ENCODE results near the gene XRRA1.
"Not testable (repeated sequence)": the region's sequence is repeated elsewhere in the genome, so short reads cannot be mapped to it uniquely, and the experiment has no call there.

Gene XRRA1, protein sequence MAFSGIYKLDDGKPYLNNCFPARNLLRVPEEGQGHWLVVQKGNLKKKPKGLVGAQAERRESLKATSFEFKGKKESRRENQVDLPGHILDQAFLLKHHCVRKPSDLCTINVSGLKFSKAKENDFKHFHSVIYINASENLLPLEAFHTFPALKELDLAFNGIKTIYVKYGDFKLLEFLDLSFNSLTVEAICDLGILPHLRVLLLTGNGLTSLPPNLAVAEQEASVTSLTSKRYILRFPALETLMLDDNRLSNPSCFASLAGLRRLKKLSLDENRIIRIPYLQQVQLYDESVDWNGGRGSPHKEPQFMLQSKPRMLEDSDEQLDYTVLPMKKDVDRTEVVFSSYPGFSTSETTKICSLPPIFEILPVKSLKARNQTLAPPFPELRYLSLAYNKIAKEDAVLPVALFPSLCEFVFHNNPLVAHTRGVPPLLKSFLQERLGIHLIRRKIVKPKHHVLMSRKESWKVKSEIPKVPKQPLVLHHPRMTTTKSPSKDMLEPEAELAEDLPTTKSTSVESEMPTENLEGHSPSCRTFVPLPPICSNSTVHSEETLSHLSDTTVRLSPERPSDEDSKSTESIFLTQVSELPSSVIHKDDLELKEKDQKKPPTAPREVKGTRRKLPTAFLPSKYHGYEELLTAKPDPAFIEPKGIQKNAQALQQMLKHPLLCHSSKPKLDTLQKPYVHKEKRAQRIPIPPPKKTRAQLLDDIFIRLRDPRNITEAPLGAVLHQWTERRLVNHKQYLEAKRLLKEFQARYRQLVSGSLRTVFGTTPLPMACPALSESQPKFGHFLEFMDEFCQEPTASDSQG

DNA sequence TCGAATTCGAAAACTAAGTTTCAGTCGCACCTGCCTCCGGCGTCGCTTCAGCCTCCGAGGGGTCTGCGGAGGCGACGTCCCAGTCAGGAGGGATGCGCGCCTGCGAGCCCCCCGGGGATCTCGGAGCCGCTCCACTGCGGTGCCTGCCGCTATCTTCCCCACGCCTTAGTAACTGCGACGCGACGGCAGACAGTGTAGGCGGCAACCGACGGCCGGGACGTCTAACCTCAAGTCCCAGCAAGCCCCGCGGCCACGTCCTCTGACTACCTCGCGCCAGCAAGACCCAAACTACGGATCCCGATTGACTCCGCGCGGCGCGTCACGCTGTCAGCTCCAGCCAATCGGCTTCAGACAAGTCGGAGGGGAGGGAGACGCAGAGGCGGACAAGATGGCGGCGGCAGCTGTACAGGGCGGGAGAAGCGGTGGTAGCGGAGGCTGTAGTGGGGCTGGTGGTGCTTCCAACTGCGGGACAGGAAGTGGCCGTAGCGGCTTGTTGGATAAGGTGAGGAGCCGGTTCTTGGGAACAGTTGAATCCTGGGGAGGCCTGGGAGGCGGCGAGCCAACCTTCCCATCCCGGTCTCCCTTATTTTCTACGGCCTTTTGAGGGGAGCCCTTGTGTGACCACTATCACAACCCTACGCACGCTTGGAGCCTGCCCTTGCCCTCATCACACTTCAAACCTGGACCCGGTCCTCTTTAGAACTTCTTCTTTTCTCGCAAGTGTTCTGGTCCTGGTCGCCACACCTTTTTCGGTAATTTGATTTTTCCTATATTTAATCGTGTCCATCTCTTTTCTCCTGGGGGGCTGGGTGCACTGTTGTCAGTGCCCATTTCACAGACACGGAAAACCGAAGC is at the start of gene XRRA1, which contains the start of gene SPCS2:
XRRA1 (minus strand) TSS at position 194 of the 855 bp plus-strand sequence. CDS start 8,213 bp downstream, outside the sequence.
SPCS2 (plus strand) TSS at position 369 of the 855 bp plus-strand sequence; CDS start at position 389, 20 bp downstream.
- Mint-ChIP-seq H3K4me3 (peak within 1 kb of the TSS; percentile 93), H3K27me3 (no peaks in the 10 kb centered on the region), H3K4me1 (peaks cover 46% of the 10 kb centered on the region), H3K36me3 (peaks cover 17% of the 10 kb centered on the region), H3K9me3 (no peaks in the 10 kb centered on the region), H3K27ac (peak within 1 kb of the TSS; percentile 97)
- DNase-seq (ENCODE audit: low spot score in 2 of 2) (peak; percentile 87 to 94), ATAC-seq (ENCODE audit: low read depth) (peak; percentile 91)

DNA sequence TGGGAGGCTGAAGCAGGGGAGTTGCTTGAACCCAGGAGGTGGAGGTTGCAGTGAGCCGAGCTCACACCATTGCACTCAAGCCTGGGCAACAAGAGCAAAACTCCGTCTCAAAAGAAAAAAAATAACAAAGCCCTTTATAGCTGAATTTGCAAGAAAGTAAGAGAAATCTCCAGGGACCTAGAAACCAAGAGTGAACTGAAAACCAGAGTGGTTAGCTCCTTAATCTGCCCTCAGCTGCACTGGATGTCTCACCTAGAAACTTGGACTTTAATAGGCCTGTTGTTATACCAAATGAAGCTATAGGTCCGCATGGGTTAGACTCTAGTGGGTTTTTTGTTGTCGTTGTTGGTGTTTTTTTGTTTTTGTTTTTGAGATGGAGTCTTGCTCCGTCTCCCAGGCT is 44.0 kb upstream of the XRRA1 start:
- H3K4me1 Mint-ChIP-seq: peaks cover 25% of the 10 kb centered on the region

DNA sequence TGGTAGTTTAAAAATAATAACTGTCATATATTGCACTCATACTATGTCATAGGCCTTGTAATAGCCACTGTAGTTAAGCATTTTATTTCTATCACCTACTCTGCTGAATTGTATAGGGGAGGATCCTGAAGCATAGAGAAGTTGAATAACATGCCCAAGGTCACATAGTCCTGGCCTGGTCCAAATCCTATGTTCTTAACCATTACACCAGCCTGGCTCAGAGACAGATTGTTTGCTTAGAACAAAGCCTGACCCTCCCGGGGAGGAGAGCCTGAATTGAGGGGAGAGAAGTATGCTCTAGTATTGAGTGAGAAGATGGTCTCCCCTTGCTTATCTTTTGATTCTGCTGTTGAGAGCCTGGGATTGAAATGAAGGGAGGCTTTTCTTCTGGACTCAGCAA is 42.0 kb upstream of the XRRA1 start:
- H3K27me3 Mint-ChIP-seq: no peaks in the 10 kb centered on the region
- H3K4me3 Mint-ChIP-seq: no peak overlapping the region
- peaks cover 4% of the 10 kb centered on the region for H3K36me3 Mint-ChIP-seq
- ATAC-seq (ENCODE audit: low read depth): no peak
- peak overlapping the region; percentile 1 for H3K27ac Mint-ChIP-seq
- H3K4me1 Mint-ChIP-seq: peaks cover 25% of the 10 kb centered on the region
- DNase-seq (ENCODE audit: low spot score in 2 of 2): no peak
- no peaks in the 10 kb centered on the region for H3K9me3 Mint-ChIP-seq

More for the DNA sequence above, 44.0 kb upstream of the XRRA1 start:
- Mint-ChIP-seq H3K36me3 (peaks cover 6% of the 10 kb centered on the region), H3K9me3 (no peaks in the 10 kb centered on the region), H3K27ac (no peak overlapping the region), H3K27me3 (no peaks in the 10 kb centered on the region), H3K4me3 (no peak overlapping the region)
- DNase-seq (ENCODE audit: low spot score in 2 of 2): no peak
- no peak for ATAC-seq (ENCODE audit: low read depth)

DNA sequence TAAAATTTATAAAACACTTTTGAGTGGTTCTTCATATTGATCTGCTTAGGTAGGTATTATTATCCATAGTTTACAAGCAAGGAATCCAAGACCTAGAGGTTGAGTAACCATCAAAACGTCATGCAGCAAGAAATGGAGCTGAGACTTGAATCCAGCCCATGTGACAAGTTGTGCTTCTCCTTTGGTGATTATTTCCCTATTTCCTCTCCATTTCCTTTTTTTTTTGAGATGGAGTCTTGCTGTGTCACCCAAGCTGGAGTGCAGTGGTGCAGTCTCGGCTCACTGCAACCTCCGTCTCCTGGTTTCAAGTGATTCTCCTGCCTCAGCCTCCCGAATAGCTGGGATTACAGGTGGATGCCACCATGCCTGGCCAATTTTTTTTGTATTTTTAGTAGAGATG is 41.3 kb upstream of the XRRA1 start:
- H3K27me3 Mint-ChIP-seq; H3K36me3 Mint-ChIP-seq; H3K9me3 Mint-ChIP-seq; DNase-seq (ENCODE audit: low spot score in 2 of 2); H3K27ac Mint-ChIP-seq; ATAC-seq (ENCODE audit: low read depth): not testable (repeated sequence)
- Mint-ChIP-seq H3K4me3 (peak overlapping the region; percentile 4), H3K4me1 (peaks cover 25% of the 10 kb centered on the region)

DNA sequence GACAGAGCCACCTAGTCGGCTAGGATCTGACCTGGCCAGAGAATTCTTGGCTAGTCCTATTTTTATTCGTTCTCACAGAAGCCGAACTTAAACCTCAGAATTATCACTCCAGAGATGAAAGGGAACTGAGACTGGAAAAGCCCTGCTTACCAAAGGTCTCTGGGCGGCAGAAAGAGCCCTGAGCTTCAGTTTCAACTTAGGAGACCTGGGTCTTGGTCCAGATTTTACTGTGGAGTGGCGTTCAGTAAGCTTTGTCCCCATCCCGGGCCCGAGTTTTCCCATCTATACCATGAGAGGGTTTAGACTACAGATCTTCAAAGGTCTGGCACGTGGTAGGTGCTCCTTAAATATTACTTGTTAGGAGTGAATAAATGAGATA is 40.4 kb upstream of the XRRA1 start:
- no peaks in the 10 kb centered on the region for H3K27me3 Mint-ChIP-seq
- peak overlapping the region; percentile 89 for H3K27ac Mint-ChIP-seq
- DNase-seq (ENCODE audit: low spot score in 2 of 2) (no peak), ATAC-seq (ENCODE audit: low read depth) (peak; percentile 22)
- H3K4me1 Mint-ChIP-seq: peaks cover 27% of the 10 kb centered on the region
- no peaks in the 10 kb centered on the region for H3K36me3 Mint-ChIP-seq
- H3K4me3 Mint-ChIP-seq: peak overlapping the region; percentile 98
- H3K9me3 Mint-ChIP-seq: no peaks in the 10 kb centered on the region

DNA sequence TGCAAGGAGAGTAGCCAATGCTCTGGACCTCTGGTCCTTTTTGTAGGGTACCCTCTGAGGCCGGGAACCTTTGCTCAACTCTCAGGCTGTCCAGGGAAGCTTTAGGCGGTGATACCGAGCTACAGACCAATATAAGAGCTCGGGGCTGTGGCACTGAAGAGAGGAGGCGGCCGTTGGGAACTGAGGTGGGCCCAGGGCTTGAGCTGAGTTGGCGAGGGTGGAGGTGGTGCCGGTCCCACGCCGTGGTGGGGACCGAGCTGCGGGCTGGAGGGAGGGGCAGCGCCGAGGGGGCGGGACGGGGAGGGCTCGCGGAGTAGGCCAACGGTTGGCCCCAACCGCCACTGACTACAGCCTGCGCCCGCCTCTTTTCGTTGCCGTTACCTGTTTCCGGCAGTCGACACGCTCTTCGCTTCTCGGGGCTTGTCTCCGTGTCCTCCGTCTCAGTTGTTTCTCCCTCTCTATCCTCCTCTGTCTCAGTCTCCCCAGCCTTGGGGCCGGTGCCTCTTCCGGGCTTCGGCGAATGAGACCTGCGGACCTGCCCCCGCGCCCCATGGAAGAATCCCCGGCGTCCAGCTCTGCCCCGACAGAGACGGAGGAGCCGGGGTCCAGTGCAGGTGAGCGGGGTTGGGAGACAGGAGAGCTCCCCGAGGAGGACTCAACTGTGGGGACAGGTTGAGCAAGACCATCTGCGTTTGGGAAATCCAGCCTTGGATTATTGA is 39.8 kb upstream of the XRRA1 start, which contains the start of gene NEU3:
NEU3 (plus strand) TSS at position 393 of the 719 bp plus-strand sequence; CDS start at position 521, 128 bp downstream.
- peak; percentile 94 for ATAC-seq (ENCODE audit: low read depth)
- H3K27me3 Mint-ChIP-seq: no peaks in the 10 kb centered on the region
- H3K9me3 Mint-ChIP-seq: no peaks in the 10 kb centered on the region

DNA sequence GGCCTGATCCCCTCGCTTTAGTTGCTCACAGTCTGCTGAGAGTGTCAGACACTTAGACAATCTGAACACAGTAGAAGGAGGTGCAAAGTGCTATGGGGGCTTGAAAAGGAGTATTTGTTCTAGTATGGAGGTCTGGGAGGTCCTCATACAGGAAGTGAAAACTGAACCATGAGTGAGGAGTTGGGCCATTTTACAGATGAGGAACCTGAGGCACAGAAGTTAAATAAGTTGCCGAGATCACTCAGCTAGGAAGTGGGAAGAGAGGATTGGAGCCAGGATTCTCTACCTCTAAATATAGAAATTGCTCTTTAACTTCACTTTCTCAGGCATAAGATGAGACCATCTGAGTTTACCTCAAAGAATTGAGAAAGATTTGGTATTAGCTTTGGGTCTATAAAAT is 35.8 kb upstream of the XRRA1 start:
- H3K4me3 Mint-ChIP-seq: no peak overlapping the region
- no peaks in the 10 kb centered on the region for H3K9me3 Mint-ChIP-seq
- ATAC-seq (ENCODE audit: low read depth) (no peak), DNase-seq (ENCODE audit: low spot score in 2 of 2) (no peak)
- peak overlapping the region; percentile 33 for H3K27ac Mint-ChIP-seq
- peaks cover 6% of the 10 kb centered on the region for H3K36me3 Mint-ChIP-seq
- peaks cover 6% of the 10 kb centered on the region for H3K4me1 Mint-ChIP-seq
- no peaks in the 10 kb centered on the region for H3K27me3 Mint-ChIP-seq

More for the DNA sequence above, 39.8 kb upstream of the XRRA1 start, which contains the start of gene NEU3:
- Mint-ChIP-seq H3K4me1 (peaks cover 27% of the 10 kb centered on the region), H3K4me3 (peak within 1 kb of the TSS; percentile 98), H3K36me3 (no peaks in the 10 kb centered on the region), H3K27ac (peak within 1 kb of the TSS; percentile 89)
- peak; percentile 59 to 63 for DNase-seq (ENCODE audit: low spot score in 2 of 2)

DNA sequence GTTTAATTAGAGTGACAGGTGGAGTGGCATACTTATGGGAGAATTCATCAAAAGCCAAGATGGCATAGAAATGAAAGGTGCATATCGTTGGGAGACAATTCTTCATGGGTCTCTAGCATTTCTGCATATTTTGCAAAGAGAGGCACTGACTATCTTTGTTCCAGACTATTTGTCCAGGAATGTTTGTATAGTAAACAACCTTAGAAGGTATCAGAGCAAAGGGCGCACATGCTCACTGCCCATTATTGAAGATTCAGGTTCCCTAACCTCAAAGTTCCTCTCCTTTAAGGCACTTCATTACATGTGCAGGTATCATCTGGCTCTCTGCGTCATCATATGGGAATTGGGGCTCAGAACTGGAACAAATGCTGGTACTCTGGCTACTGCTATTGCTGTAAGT is 35.2 kb upstream of the XRRA1 start:
- ATAC-seq (ENCODE audit: low read depth) (no peak), DNase-seq (ENCODE audit: low spot score in 2 of 2) (no peak)
- Mint-ChIP-seq H3K4me1 (peaks cover 2% of the 10 kb centered on the region), H3K27ac (no peak overlapping the region), H3K4me3 (no peak overlapping the region), H3K9me3 (no peaks in the 10 kb centered on the region), H3K27me3 (no peaks in the 10 kb centered on the region), H3K36me3 (peaks cover 6% of the 10 kb centered on the region)

DNA sequence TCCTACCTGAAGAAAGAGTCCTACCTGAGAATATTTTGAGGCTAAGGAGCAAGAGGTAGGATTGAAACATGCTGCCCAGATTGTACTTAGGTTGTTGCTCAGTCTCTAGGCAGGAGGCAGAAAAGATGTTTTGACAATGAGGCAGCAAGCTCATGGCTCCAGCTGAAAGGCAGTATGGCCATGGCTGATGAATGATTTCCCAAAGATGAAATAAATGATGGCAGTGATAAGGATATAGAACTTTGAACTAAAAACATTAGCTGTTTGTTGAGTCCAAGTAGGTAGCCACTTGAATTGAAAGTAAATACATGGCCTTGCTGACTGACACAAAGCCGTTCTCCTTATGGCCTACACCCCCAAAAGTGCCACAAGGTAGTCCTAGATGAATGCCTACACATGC is 33.0 kb upstream of the XRRA1 start:
- Mint-ChIP-seq H3K4me3 (no peak overlapping the region), H3K36me3 (peaks cover 8% of the 10 kb centered on the region), H3K4me1 (peaks cover 2% of the 10 kb centered on the region), H3K27ac (peak overlapping the region; percentile 35), H3K9me3 (no peaks in the 10 kb centered on the region), H3K27me3 (no peaks in the 10 kb centered on the region)
- DNase-seq (ENCODE audit: low spot score in 2 of 2) (no peak), ATAC-seq (ENCODE audit: low read depth) (no peak)

DNA sequence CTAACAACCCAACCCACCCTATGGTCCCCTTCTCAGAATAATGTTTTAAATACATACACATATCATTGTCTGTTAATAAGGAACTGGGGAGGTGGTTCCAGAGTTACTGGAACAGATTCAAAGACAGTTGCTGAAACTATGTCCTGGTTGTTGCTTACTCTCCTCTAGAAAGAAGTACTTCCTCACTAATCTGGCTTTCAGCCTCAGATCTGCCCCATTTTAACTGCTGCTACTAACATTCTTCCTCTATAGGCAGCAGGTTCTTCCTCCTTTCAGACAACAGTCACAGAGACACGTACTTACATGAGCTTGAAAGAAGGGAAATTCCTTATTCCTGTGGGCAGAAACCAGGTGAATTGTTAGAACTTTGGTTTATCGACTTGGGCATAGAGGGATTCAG is 31.7 kb upstream of the XRRA1 start:
- ATAC-seq (ENCODE audit: low read depth) (no peak), DNase-seq (ENCODE audit: low spot score in 2 of 2) (no peak)
- Mint-ChIP-seq H3K4me3 (no peak overlapping the region), H3K9me3 (no peaks in the 10 kb centered on the region), H3K4me1 (peaks cover 2% of the 10 kb centered on the region), H3K27me3 (no peaks in the 10 kb centered on the region), H3K27ac (peak overlapping the region; percentile 67), H3K36me3 (peaks cover 14% of the 10 kb centered on the region)

DNA sequence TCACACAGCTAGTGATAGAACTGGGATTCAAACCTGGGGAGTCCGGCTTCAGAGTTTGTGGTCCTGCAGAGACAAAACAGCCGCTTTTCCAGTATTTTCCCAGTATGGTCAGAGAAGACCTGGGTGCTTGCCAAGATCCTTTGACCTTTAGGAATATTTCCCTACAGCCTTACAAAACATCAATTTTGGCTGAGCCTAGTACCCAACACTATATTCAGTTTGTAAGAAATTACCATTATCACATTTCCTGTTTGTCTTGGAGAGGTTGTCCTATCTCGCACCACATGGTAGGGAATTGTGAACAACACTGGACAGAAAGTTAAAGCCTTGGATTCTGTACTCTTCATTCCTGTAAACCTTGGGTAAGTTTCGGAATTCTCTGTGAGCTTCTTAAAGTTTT is 29.1 kb upstream of the XRRA1 start:
- ATAC-seq (ENCODE audit: low read depth) (no peak), DNase-seq (ENCODE audit: low spot score in 2 of 2) (no peak)
- Mint-ChIP-seq H3K9me3 (no peaks in the 10 kb centered on the region), H3K4me1 (peaks cover 7% of the 10 kb centered on the region), H3K27me3 (no peaks in the 10 kb centered on the region), H3K36me3 (peaks cover 35% of the 10 kb centered on the region), H3K4me3 (no peak overlapping the region), H3K27ac (no peak overlapping the region)

DNA sequence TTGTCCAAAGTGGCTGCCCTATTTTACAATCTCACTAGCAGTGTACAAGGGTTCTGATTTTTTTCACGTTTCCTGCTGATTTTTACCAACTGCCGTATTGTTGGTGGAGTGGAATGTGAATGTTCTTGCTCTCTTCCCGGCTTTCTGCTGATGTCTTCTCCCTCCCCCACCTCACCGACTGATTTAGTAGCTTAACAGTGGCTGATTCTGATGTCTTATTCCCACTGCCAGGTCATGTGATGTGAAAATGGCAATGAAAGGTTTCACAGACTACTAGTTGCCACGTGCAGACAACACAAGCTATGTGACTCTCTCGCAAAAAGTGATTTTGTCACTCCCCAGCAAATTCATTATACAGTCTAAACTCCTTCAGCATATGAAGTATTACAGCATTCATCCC is 22.5 kb upstream of the XRRA1 start:
- Mint-ChIP-seq H3K36me3 (peaks cover 47% of the 10 kb centered on the region), H3K27me3 (no peaks in the 10 kb centered on the region), H3K4me3 (no peak overlapping the region), H3K4me1 (peaks cover 10% of the 10 kb centered on the region), H3K27ac (no peak overlapping the region), H3K9me3 (no peaks in the 10 kb centered on the region)
- DNase-seq (ENCODE audit: low spot score in 2 of 2): no peak
- no peak for ATAC-seq (ENCODE audit: low read depth)

DNA sequence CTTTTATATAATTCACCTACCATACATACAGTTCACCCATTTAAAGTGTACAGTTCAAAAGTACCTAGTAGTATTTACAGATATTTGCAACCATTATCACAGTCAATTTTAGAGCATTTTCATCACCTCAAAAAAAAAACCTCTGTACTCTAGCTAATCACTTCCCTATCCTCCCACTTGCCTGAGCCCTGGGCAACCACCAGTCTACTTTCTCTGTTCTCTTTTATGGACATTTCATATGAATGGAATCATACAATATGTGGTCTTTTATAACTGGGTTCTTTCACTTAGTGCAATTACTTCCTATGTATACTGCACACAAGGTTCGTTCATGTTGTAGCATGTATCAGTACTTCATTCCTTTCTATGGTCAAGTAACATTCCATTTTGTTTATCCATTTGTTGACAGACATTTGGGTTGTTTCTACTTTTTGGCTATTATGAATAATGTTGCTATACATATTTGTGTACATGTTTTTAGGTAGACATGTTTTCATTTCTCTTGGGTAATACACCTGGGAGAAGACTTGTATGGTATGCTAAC is 22.0 kb upstream of the XRRA1 start:
- DNase-seq (ENCODE audit: low spot score in 2 of 2) (no peak), ATAC-seq (ENCODE audit: low read depth) (no peak)
- Mint-ChIP-seq H3K4me3 (no peak overlapping the region), H3K4me1 (peaks cover 10% of the 10 kb centered on the region), H3K27me3 (no peaks in the 10 kb centered on the region), H3K36me3 (peaks cover 44% of the 10 kb centered on the region), H3K27ac (peak overlapping the region; percentile 72), H3K9me3 (no peaks in the 10 kb centered on the region)
